HepG2 (cell line): ENCODE measurements around the gene SERTAD3. TPM values are rescaled to one million over a fixed set of nuclear protein-coding genes. Genes with fewer than 3 reads are reported as not detected.
A peak's percentile ranks its signal among the peaks of the same experiment; 100 is the strongest.

ENCODE experiments used
- CBFB ChIP-seq: sonication (generic); formaldehyde crosslinking; IDR thresholded peaks from 2 replicates; pipeline ENCODE4 v1.4.0; 2020; ENCODE audit warnings: missing genetic modification reagents
- CCDC6 ChIP-seq: sonication (generic); formaldehyde crosslinking; IDR thresholded peaks from 2 replicates; pipeline ENCODE4 v1.8.1; 2022; ENCODE audit warnings: mild to moderate bottlenecking, missing genetic modification reagents, moderate library complexity
- CHD2 ChIP-seq: IDR thresholded peaks from 2 replicates; pipeline ENCODE4 v1.6.1; 2011; ENCODE audit warnings: low read depth, low read length, improper control_type of control experiment
- FOSL1 ChIP-seq: sonication (generic); formaldehyde crosslinking; IDR thresholded peaks from 2 replicates; pipeline ENCODE4 v1.9.0; 2021; ENCODE audit warnings: missing genetic modification reagents, borderline replicate concordance
- FOXA3 ChIP-seq: IDR thresholded peaks from 2 replicates; pipeline ENCODE4 v1.6.1; 2016; ENCODE audit warnings: missing genetic modification reagents, missing compliant biosample characterization
- MEIS1 ChIP-seq: sonication (generic); formaldehyde crosslinking; IDR thresholded peaks from 2 replicates; pipeline ENCODE4 v1.9.0; 2021; ENCODE audit warnings: mild to moderate bottlenecking, missing genetic modification reagents, moderate library complexity, borderline replicate concordance
- NONO ChIP-seq, 2 experiments: fragments of 450-650 bp in 1 of 2; sonication (generic) in 1 of 2; formaldehyde crosslinking in 1 of 2; IDR thresholded peaks in 1 of 2; conservative IDR thresholded peaks in 1 of 2; 2 replicates each; pipeline versions ENCODE4 v1.6.1 to v1.8.0; 2017 to 2022; ENCODE audit warnings: mild to moderate bottlenecking in 1 of 2, missing genetic modification reagents in 1 of 2, moderate library complexity in 1 of 2
- SRY ChIP-seq: sonication (generic); formaldehyde crosslinking; IDR thresholded peaks from 2 replicates; pipeline ENCODE4 v1.8.0; 2022; ENCODE audit warnings: mild to moderate bottlenecking, missing genetic modification reagents
- ZBTB3 ChIP-seq: sonication (generic); formaldehyde crosslinking; IDR thresholded peaks from 2 replicates; pipeline ENCODE4 v1.4.0; 2020; ENCODE audit warnings: low read depth, mild to moderate bottlenecking, moderate library complexity, missing genetic modification reagents, borderline replicate concordance
- ZNF17 ChIP-seq: sonication (generic); formaldehyde crosslinking; IDR thresholded peaks from 2 replicates; pipeline ENCODE4 v1.5.0; 2020; ENCODE audit warnings: mild to moderate bottlenecking, missing genetic modification reagents
- ZNF18 ChIP-seq: sonication (generic); formaldehyde crosslinking; IDR thresholded peaks from 2 replicates; pipeline ENCODE4 v1.8.0; 2022; ENCODE audit warnings: mild to moderate bottlenecking, missing genetic modification reagents; ENCODE audit not compliant: insufficient replicate concordance
- polyA plus RNA-seq, 8 experiments: library from polyadenylated mRNA; depleted of rRNA in 3 of 8; stranded (reverse) in 7 of 8; unstranded in 1 of 8; fragments of >200 nt; fragmentation: Illumina TruSeq in 4 of 8; extraction: Trizol in 4 of 8; gene quantifications; 2 replicates each; pipeline versions ENCODE4 v1.2.1 to v1.2.3, GENCODE V29; 2011 to 2016; ENCODE audit warnings: low read depth in 4 of 8, missing spikeins in 1 of 8, mixed read lengths in 1 of 8; ENCODE audit not compliant: insufficient read depth in 1 of 8
- total RNA-seq, 5 experiments: library from RNA; depleted of rRNA; stranded (reverse); fragments of >200 nt; fragmentation: Illumina TruSeq; extraction: Trizol; gene quantifications; 2 replicates each; pipeline ENCODE4 v1.2.3, GENCODE V29; 2016; ENCODE audit warnings: low read depth in 1 of 5
- TF ChIP-seq, protein P1 (sequence below): sonication (generic); formaldehyde crosslinking; IDR thresholded peaks from 2 replicates; pipeline ENCODE4 v1.8.1; 2022; ENCODE audit warnings: low read depth, mild to moderate bottlenecking, missing genetic modification reagents
- TF ChIP-seq, protein P2 (sequence below), 2 experiments: fragments of 450-650 bp in 1 of 2; sonication (generic) in 1 of 2; formaldehyde crosslinking in 1 of 2; IDR thresholded peaks; 2 replicates each; pipeline versions ENCODE4 v1.6.1 to v1.8.0; 2016 to 2022; ENCODE audit warnings: antibody characterized with exemption in 1 of 2, mild to moderate bottlenecking in 1 of 2, missing genetic modification reagents in 1 of 2

SERTAD3 gene
- total and polyA plus RNA-seq, 2 of the 13 experiments (the other 11 are each of a cell fraction or from before 2014, with no cell fraction given), result 9.6 to 16.9 TPM

GRCh38 chr19:40443131-40443999 lies 770 bp downstream of the SERTAD3 start (continued):
- TF ChIP-seq ZBTB3 (no peak), FOXA3 (CRISPR knock-in tag) (peak; percentile 11; the same call in 1 of the 2 replicates), MEIS1 (CRISPR knock-in tag) (no peak; the same call in 1 of the 2 replicates), CCDC6 (CRISPR knock-in tag) (0 out of 2 replicates have a peak, but pooled peaks have one; percentile 50), ZNF17 (no peak), SRY (CRISPR knock-in tag) (no peak), ZNF18 (no peak), NONO (IDR thresholded peaks at IDR 0.05) (no peak), NONO (CRISPR knock-in tag; conservative IDR thresholded peaks at IDR 0.05) (peak; percentile 64; the same call in 1 of the 2 replicates), CBFB (CRISPR knock-in tag) (no peak; the same call in 1 of the 2 replicates), FOSL1 (CRISPR knock-in tag) (no peak), CHD2 (peak; percentile 78)
- TF ChIP-seq, protein P1, sequence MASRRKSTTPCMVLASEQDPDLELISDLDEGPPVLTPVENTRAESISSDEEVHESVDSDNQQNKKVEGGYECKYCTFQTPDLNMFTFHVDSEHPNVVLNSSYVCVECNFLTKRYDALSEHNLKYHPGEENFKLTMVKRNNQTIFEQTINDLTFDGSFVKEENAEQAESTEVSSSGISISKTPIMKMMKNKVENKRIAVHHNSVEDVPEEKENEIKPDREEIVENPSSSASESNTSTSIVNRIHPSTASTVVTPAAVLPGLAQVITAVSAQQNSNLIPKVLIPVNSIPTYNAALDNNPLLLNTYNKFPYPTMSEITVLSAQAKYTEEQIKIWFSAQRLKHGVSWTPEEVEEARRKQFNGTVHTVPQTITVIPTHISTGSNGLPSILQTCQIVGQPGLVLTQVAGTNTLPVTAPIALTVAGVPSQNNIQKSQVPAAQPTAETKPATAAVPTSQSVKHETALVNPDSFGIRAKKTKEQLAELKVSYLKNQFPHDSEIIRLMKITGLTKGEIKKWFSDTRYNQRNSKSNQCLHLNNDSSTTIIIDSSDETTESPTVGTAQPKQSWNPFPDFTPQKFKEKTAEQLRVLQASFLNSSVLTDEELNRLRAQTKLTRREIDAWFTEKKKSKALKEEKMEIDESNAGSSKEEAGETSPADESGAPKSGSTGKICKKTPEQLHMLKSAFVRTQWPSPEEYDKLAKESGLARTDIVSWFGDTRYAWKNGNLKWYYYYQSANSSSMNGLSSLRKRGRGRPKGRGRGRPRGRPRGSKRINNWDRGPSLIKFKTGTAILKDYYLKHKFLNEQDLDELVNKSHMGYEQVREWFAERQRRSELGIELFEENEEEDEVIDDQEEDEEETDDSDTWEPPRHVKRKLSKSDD, result no peak
- TF ChIP-seq, protein P2, sequence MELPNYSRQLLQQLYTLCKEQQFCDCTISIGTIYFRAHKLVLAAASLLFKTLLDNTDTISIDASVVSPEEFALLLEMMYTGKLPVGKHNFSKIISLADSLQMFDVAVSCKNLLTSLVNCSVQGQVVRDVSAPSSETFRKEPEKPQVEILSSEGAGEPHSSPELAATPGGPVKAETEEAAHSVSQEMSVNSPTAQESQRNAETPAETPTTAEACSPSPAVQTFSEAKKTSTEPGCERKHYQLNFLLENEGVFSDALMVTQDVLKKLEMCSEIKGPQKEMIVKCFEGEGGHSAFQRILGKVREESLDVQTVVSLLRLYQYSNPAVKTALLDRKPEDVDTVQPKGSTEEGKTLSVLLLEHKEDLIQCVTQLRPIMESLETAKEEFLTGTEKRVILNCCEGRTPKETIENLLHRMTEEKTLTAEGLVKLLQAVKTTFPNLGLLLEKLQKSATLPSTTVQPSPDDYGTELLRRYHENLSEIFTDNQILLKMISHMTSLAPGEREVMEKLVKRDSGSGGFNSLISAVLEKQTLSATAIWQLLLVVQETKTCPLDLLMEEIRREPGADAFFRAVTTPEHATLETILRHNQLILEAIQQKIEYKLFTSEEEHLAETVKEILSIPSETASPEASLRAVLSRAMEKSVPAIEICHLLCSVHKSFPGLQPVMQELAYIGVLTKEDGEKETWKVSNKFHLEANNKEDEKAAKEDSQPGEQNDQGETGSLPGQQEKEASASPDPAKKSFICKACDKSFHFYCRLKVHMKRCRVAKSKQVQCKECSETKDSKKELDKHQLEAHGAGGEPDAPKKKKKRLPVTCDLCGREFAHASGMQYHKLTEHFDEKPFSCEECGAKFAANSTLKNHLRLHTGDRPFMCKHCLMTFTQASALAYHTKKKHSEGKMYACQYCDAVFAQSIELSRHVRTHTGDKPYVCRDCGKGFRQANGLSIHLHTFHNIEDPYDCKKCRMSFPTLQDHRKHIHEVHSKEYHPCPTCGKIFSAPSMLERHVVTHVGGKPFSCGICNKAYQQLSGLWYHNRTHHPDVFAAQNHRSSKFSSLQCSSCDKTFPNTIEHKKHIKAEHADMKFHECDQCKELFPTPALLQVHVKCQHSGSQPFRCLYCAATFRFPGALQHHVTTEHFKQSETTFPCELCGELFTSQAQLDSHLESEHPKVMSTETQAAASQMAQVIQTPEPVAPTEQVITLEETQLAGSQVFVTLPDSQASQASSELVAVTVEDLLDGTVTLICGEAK (IDR thresholded peaks at IDR 0.05), result no peak
- TF ChIP-seq, protein P2 (CRISPR knock-in tag; IDR thresholded peaks at IDR 0.05), result peak; percentile 50; the same call in 1 of the 2 replicates
